NCI-H1436 treated with DMSO at 0.1 percent for 48 hours (cell line): Measurements from ENCODE around the gene RASA3.
"Not testable (repeated sequence)": the region's sequence is repeated elsewhere in the genome, so short reads cannot be mapped to it uniquely, and the experiment has no call there.

Experiments used
- DNase-seq: peaks from one replicate; lab custom pipeline; 2025; lab: John Stamatoyannopoulos, UW

The RASA3 gene

GRCh38 chr13:114155926-114156883 lies 23.8 kb upstream of the RASA3 start:
- DNase-seq, result no peak

- DNase-seq, result no peak
These were observed 22.9 kb upstream of the RASA3 start for GRCh38 chr13:114155320-114155719.

GRCh38 chr13:114154476-114154875 lies 22.1 kb upstream of the RASA3 start:
- no peak for DNase-seq

GRCh38 chr13:114153485-114154080 lies 21.2 kb upstream of the RASA3 start:
- DNase-seq, result no peak

- DNase-seq, result no peak
These were observed 20.5 kb upstream of the RASA3 start for GRCh38 chr13:114152831-114153371.

- no peak for DNase-seq
These were observed 19.8 kb upstream of the RASA3 start for GRCh38 chr13:114152285-114152645.

GRCh38 chr13:114151565-114152284 lies 19.3 kb upstream of the RASA3 start:
- DNase-seq, result no peak

- DNase-seq, result no peak
These were observed 18.6 kb upstream of the RASA3 start for GRCh38 chr13:114151031-114151430.

GRCh38 chr13:114149774-114150740 lies 17.6 kb upstream of the RASA3 start:
- no peak for DNase-seq

- not testable (repeated sequence) for DNase-seq
These were observed 16.5 kb upstream of the RASA3 start for GRCh38 chr13:114148886-114149285.

GRCh38 chr13:114148521-114148855 lies 16.1 kb upstream of the RASA3 start:
- no peak for DNase-seq

GRCh38 chr13:114147803-114148520 lies 15.5 kb upstream of the RASA3 start:
- no peak for DNase-seq

GRCh38 chr13:114146629-114147028 lies 14.2 kb upstream of the RASA3 start:
- no peak for DNase-seq

GRCh38 chr13:114146173-114146572 lies 13.8 kb upstream of the RASA3 start:
- DNase-seq, result no peak

- no peak for DNase-seq
These were observed 13.3 kb upstream of the RASA3 start for GRCh38 chr13:114145722-114146121.

- no peak for DNase-seq
These were observed 12.8 kb upstream of the RASA3 start for GRCh38 chr13:114145256-114145655.

GRCh38 chr13:114144606-114145244 lies 12.3 kb upstream of the RASA3 start:
- DNase-seq, result no peak

- no peak for DNase-seq
These were observed 11.6 kb upstream of the RASA3 start for GRCh38 chr13:114143806-114144605.
